Osteocyte (in vitro differentiated cells): Measurements from ENCODE around the gene RSPH6A. TPM values are rescaled to one million over a fixed set of nuclear protein-coding genes. Genes with fewer than 3 reads are reported as not detected.

Experiments
- DNase-seq: peaks from one replicate; pipeline ENCODE4 v3.0.0; 2021; ENCODE audit warnings: mixed read lengths; ENCODE audit not compliant: unreplicated experiment; ENCODE audit errors: extremely low spot score
- H3K27ac Mint-ChIP-seq: one replicate; pipeline ENCODE4 v1.8.0; 2021; ENCODE audit warnings: mild to moderate bottlenecking, mixed read lengths; ENCODE audit not compliant: unreplicated experiment
- H3K27me3 Mint-ChIP-seq: one replicate; pipeline ENCODE4 v1.8.0; 2021; ENCODE audit warnings: mixed read lengths; ENCODE audit not compliant: unreplicated experiment
- H3K36me3 Mint-ChIP-seq: one replicate; pipeline ENCODE4 v1.8.0; 2021; ENCODE audit warnings: mixed read lengths; ENCODE audit not compliant: unreplicated experiment
- H3K4me1 Mint-ChIP-seq: one replicate; pipeline ENCODE4 v1.8.0; 2021; ENCODE audit warnings: mixed read lengths; ENCODE audit not compliant: unreplicated experiment
- H3K4me3 Mint-ChIP-seq: one replicate; pipeline ENCODE4 v1.8.0; 2021; ENCODE audit warnings: mild to moderate bottlenecking, moderate library complexity, mixed read lengths; ENCODE audit not compliant: unreplicated experiment
- H3K9me3 Mint-ChIP-seq: one replicate; pipeline ENCODE4 v1.8.0; 2021; ENCODE audit warnings: mixed read lengths; ENCODE audit not compliant: unreplicated experiment
- CTCF ChIP-seq: fragments of 200-600 bp; sonication (generic); IDR thresholded peaks from 2 replicates; pipeline ENCODE4 v1.5.0; 2021; ENCODE audit warnings: antibody characterized with exemption, mild to moderate bottlenecking, moderate library complexity
- total RNA-seq: library from RNA; stranded (reverse); gene quantifications from 2 replicates; pipeline ENCODE4 v1.2.1, GENCODE V29; 2021

Gene RSPH6A
- total RNA-seq, 1 donor from 2014 or later, result 0.30 TPM

- H3K4me3 Mint-ChIP-seq, result peak overlapping the region; percentile 60
- DNase-seq, result no peak
- TF ChIP-seq CTCF, result no peak
- H3K9me3 Mint-ChIP-seq, result no peaks in the 10 kb centered on the region
- peaks cover 35% of the 10 kb centered on the region for H3K4me1 Mint-ChIP-seq
- peak overlapping the region; percentile 95 for H3K27ac Mint-ChIP-seq
- no peaks in the 10 kb centered on the region for H3K27me3 Mint-ChIP-seq
- H3K36me3 Mint-ChIP-seq, result peaks cover 22% of the 10 kb centered on the region
Observed at GRCh38 chr19:45784096-45784495, 31.0 kb downstream of the RSPH6A start.

- Mint-ChIP-seq H3K27ac (peak overlapping the region; percentile 95), H3K27me3 (no peaks in the 10 kb centered on the region), H3K36me3 (peaks cover 26% of the 10 kb centered on the region), H3K9me3 (no peaks in the 10 kb centered on the region), H3K4me3 (peak overlapping the region; percentile 60), H3K4me1 (peaks cover 35% of the 10 kb centered on the region)
- no peak for TF ChIP-seq CTCF
- DNase-seq, result no peak
Observed at GRCh38 chr19:45782820-45783785, 32.0 kb downstream of the RSPH6A start.

GRCh38 chr19:45782162-45782691, 32.9 kb downstream of the RSPH6A start, which contains the start of gene DMPK:
Gene DMPK (minus strand): TSS chr19:45782490. CDS start chr19:45782352, 138 bp downstream.
- Mint-ChIP-seq H3K27me3 (no peaks in the 10 kb centered on the region), H3K27ac (peak within 1 kb of the TSS; percentile 95), H3K4me1 (peaks cover 35% of the 10 kb centered on the region), H3K9me3 (no peaks in the 10 kb centered on the region), H3K4me3 (peak within 1 kb of the TSS; percentile 65), H3K36me3 (peaks cover 26% of the 10 kb centered on the region)
- no peak for TF ChIP-seq CTCF
- DNase-seq, result no peak

GRCh38 chr19:45781214-45782161, 33.6 kb downstream of the RSPH6A start:
- H3K4me1 Mint-ChIP-seq, result peaks cover 35% of the 10 kb centered on the region
- H3K4me3 Mint-ChIP-seq, result peak overlapping the region; percentile 65
- H3K9me3 Mint-ChIP-seq, result no peaks in the 10 kb centered on the region
- peak overlapping the region; percentile 66 for H3K27ac Mint-ChIP-seq
- DNase-seq, result no peak
- H3K36me3 Mint-ChIP-seq, result peaks cover 25% of the 10 kb centered on the region
- H3K27me3 Mint-ChIP-seq, result no peaks in the 10 kb centered on the region
- TF ChIP-seq CTCF, result no peak
